Astrocyte of the spinal cord (primary cell): ENCODE results near the gene HNF4A.

Experiments
- DNase-seq: peaks from one replicate; pipeline ENCODE4 v3.0.0; 2011; ENCODE audit warnings: low read depth, low spot score
- H3K4me3 ChIP-seq: 2 replicates; pipeline ENCODE4 v1.5.1; 2011; ENCODE audit warnings: low read depth, mild to moderate bottlenecking, low read length, moderate library complexity
- CTCF ChIP-seq: IDR thresholded peaks from 2 replicates; pipeline ENCODE4 v1.5.1; 2012; ENCODE audit warnings: low read depth, mild to moderate bottlenecking, low read length, inconsistent platforms
- in situ Hi-C: cut with HindIII; loops from 2 replicates; pipeline ENCODE4 v1.10.0; 2017; ENCODE audit warnings: low sequenced_read_pairs

The HNF4A gene

GRCh38 chr20:44399446-44399845 lies 43.9 kb downstream of the HNF4A start:
- H3K4me3 ChIP-seq: no peak overlapping the region
- no peak for TF ChIP-seq CTCF
- in situ Hi-C loops: no loop called here
- no peak for DNase-seq

- TF ChIP-seq CTCF: no peak
- in situ Hi-C loops: no loop called here
- no peak for DNase-seq
Observed at GRCh38 chr20:44400671-44400969, 45.1 kb downstream of the HNF4A start.

GRCh38 chr20:44400970-44401769 lies 45.7 kb downstream of the HNF4A start:
- DNase-seq: no peak
- no peak for TF ChIP-seq CTCF
- in situ Hi-C loops: no loop called here
- H3K4me3 ChIP-seq: no peak overlapping the region

More at GRCh38 chr20:44400671-44400969, 45.1 kb downstream of the HNF4A start:
- H3K4me3 ChIP-seq: no peak overlapping the region

- TF ChIP-seq CTCF: no peak
- in situ Hi-C loops: no loop called here
- DNase-seq: no peak
- H3K4me3 ChIP-seq: no peak overlapping the region
Observed at GRCh38 chr20:44401770-44402390, 46.4 kb downstream of the HNF4A start.

GRCh38 chr20:44402391-44403193 lies 47.1 kb downstream of the HNF4A start:
- H3K4me3 ChIP-seq: no peak overlapping the region
- in situ Hi-C loops: no loop called here
- no peak for DNase-seq
- no peak for TF ChIP-seq CTCF

GRCh38 chr20:44403194-44404112 lies 48.0 kb downstream of the HNF4A start:
- H3K4me3 ChIP-seq: no peak overlapping the region
- TF ChIP-seq CTCF: no peak
- no peak for DNase-seq
- in situ Hi-C loops: no loop called here
